GM18517 (cell line): ENCODE measurements around the gene AHCY.
"Not testable (repeated sequence)": the region's sequence is repeated elsewhere in the genome, so short reads cannot be mapped to it uniquely, and the experiment has no call there.

Experiments used
- ATAC-seq: cut with Tn5 transposase; IDR thresholded peaks from one replicate; pipeline ENCODE4 v1.9.1; 2021; ENCODE audit warnings: mild to moderate bottlenecking, moderate library complexity; ENCODE audit not compliant: unreplicated experiment

The AHCY gene

DNA sequence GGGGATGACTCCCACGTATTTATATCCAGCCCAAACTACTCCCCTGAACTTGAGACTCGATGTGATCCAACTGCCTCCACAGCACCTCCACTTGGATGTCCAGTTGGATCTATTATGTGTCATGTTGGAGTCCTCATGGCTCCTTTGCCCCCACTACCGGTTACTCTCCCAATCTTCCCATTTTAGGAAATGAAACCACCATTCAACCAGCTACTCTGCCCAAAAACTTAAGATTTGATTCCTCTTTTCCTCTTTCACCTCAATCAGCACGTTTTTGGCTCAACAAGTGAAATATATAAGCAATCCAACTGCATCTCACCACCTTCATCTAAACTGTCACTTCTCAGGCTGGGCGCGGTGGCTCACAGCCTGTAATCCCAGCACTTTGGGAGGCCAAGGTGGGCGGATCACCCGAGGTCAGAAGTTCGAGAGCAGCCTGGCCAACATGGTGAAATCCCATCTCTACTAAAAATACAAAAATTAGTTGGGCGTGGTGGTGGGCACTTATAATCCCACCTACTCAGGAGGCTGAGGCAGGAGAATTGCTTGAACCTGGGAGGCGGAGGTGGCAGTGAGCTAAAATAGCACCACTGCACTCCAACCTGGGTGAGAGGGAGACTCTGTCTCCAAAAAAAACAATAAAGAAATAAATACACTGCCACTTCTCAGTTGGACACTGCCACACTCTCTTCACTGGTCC lies 3.4 kb downstream of the AHCY start:
- no peak for ATAC-seq

DNA sequence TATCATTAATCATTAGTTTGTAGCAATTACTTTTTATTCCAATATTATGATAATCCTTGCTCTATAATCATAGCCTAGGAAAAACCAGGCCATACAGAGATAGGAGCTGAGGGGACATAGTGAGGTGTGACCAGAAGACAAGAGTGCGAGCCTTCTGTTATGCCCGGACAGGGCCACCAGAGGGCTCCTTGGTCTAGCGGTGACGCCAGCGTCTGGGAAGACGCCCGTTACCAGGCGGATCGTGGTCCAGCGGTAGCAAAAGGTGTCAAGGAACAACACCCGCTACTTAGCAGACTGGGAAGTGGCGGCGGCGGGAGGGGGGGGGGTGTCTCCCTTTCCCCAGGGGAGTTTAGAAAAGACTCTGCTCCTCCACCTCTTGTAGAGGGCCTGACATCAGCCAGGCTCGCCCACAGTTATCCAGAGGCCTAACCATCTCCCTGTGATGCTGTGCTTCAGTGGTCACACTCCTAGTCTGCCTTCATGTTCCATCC lies 4.8 kb downstream of the AHCY start:
- ATAC-seq = not testable (repeated sequence)

DNA sequence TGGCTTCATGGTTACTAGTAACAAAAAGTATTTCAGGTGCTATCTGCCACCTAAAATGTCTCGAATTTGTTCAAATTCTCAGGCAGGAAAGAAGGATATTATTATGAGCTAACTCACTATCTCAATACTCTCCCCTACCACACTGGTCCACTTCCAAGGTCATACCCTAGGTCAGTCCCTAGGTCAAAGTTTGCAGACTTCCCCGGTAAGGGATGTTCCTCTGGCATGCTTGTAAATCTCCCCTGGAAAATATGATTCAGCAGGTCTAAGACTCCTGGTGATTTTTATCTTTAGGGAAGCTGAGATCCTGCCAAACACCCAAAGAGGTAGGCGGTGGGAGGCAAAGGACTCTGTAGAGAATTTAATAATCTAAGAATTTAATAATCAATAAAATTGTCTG lies 6.7 kb downstream of the AHCY start:
- ATAC-seq = no peak

DNA sequence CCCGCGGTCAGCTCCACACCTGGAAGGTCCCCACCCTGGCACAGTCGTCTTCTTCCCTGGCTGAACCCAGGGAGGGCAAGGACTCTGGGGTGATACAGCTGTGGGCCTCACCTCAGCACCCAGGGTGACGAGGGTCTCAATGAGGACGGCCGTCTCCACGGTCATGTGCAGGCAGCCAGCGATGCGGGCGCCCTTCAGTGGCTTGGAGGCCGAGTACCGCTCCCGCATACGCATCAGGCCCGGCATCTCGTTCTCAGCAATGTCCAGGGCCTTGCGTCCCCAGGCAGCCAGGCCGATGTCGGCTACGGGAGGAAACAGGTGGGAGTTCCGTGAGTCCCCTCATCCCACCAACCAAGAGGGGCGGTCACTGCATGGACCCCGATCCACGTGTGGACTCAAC lies 7.9 kb downstream of the AHCY start:
- no peak for ATAC-seq

DNA sequence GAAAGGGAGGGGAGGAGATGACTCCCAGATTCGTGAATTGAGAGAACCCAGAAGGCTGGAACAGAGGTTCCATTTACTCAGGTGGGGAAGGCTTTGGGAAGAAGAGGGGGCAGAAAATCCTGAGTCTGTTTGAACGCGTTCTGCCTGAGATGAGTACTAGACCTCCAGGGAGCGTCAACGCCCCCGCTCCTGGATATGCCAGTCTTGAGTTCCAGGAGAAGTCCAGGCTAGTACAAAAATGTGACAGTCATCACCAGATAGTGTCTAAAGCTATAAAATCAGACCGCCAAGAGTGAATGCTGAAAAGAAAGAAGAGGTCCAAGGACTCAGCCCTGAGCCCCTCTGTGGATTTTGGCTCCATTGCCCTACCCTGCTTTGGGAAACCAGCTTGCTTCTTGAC lies 8.6 kb downstream of the AHCY start:
- ATAC-seq = no peak

DNA sequence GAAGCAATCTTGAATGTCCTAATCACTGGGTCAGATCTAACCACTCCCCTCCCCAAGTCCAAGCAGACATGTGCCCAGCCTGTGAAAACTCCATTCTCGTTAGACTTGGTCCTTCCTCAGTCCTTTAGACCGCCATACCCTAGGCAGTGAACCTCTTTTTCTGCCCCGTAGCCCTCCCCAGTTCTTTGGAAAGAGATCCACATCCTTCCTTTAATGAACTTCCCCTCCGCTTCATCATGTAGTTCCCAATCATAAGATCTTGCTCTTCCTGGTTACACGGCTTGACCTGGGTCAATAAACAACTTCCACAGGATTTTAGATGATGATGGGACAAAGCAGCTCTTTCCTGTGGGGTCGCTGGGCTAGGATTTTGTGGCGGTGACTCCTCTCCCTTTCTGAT lies 9.6 kb downstream of the AHCY start:
- no peak for ATAC-seq

DNA sequence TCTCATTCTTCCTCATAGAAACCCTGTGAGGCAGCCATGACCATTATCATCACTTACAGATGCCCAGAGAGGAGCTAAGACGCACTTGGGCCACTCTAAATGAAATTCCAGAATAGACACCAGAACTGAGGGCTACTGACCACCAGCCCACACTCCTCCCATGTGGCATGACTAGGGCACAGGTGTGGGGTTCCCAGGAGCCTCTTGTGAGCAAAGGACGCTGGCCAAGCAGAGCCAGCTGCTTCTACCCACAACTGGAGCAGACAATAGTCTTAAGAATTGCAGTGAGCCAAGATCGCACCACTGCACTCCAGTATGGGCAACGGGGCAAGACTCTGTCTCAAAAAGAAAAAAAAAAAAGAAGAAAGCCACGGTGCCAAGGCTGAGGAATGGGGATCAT lies 10.0 kb downstream of the AHCY start:
- ATAC-seq = no peak

DNA sequence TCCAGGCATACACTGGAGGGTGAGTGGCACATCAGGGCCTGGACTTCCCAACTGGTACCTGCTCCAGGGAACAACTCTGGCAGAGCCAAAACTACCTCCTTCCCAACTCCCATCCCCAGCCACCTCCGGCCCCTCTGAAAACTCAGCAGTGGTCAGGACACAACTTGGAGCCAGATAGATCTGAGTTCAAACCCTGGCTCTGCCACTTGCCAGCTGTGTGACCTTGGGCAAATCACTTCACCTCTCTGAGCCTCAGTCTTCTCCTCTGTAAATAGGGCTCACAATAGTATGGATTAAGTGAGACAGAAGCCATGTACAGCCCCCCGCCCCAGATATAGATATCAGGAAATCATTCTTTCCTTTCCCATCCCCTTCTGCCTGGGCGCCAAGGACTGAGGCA lies 10.7 kb downstream of the AHCY start:
- ATAC-seq = no peak

DNA sequence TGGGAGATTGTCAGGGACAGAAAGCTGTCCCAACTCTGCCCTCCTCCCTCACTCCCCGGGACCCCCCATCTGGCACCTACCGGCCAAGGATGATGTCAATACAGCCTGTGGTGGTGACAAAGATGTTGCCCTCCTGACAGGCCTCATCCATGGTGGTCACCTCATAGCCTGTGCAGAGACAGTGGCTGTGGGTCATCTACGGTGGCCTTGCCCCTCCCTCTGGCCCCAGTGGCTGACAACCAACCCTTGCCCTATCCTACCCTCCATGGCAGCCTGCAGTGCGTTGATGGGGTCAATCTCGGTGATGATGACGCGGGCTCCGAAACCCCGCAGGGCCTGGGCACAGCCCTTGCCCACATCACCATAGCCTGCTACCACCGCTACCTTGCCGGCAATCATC lies 12.7 kb downstream of the AHCY start:
- ATAC-seq = no peak

DNA sequence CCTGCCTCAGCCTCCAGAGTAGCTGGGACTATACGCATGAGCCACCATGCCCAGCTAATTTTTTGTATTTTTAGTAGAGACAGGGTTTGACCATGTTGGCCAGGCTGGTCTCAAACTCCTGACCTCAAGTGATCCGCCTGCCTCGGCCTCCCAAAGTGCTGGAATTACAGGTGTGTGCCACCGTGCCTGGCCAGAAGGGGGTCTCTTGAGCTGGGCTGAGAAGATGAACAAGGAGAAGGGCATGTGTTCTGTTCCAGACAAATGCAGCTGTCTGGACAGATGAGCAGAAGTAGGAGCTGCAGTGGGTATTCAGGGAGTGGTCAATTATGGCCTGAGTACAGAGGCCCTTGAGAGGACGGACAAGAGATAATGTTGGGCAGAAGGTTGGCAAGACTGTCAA lies 15.7 kb downstream of the AHCY start:
- not testable (repeated sequence) for ATAC-seq

DNA sequence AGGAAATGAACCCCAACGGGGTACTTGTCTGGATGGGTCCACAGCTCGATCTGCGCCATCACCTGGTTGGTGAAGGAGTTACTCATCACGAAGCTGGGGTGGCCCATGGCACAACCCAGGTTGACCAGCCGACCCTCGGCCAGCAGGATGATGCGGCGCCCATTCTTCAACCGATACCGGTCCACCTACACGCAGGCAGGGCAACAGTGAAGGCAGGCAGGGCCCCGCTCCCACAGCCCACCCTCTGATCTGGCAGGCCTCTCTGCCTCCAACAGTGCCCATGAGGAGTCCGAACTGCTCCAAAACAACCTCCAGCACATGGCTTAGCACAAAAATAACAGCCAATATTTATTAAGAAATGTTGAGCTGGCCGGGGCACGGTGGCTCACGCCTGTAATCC lies 17.7 kb downstream of the AHCY start:
- ATAC-seq = no peak

DNA sequence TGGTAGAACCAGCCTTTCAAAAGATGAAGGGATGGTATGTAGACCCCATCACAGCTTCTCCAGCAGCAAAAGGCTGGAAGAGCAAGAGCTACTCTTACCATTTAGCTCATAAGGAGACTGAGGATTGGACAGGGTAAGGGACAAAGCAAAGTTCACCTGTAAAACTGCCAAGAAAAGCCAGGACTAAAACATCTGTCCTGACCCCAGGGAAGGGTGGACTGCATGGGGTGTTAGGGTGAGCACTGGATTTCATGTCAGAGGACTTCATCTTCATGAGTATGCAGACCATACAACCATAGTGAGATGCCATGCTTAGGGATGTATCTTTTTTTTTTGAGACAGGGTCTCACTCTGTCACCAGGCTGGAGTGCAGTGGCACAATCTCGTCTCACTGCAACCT lies 19.3 kb downstream of the AHCY start:
- no peak for ATAC-seq

DNA sequence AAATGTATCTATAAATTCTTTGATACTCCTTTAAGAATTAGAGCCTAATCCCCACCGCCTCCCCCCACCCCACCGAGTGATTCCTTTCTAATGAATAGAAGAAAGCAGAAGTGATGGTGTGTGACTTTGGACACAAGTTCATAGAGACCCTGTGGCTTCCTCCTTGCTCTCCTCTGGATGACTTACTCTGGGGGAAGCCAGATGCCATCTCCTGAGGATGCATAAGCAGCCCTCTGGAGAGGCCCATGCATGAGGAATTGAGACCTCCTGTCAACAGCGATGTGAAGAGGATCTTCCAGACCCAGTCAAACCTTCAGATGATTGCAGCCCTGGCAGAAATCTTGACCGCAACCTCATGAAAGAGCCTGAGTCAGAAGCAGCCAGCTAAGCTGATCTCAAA lies 21.1 kb downstream of the AHCY start:
- no peak for ATAC-seq

DNA sequence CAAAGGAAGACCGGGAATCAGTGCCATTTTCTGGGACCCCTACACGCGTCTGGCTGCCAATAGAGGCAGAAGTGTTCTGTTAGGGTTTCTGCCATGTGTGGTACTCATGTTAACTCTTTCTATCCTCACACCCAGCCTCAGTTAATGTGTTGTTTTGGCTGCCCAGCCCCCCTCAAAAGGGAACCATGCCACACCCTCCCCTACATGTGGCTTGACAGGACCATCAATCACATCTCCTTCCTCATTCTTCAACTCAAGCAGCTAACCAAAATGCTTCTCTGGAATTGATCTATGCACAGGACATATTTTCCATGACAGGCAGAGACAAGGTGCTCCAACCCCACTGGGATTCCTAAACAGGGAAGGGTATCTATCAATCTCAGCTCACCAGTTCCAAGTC lies 22.0 kb downstream of the AHCY start:
- no peak for ATAC-seq

DNA sequence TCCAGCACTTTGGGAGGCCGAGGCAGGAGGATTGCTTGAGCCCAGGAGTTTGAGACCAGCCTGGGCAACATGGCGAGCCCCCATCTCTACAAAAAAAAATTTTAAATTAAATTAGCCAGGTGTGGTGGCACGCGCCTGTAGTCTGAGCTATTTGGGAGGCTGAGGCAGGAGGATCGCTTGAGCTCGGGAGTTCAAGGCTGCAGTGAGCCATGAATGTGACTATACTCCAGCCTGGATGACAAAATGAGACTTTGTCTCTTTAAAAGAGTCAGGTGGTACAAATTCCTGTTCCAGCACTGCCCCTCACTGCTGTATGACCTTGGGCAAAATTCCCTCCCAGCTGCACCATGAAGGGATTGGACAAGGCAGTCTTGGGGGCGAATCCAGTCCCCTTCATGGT lies 28.5 kb downstream of the AHCY start:
- no peak for ATAC-seq

DNA sequence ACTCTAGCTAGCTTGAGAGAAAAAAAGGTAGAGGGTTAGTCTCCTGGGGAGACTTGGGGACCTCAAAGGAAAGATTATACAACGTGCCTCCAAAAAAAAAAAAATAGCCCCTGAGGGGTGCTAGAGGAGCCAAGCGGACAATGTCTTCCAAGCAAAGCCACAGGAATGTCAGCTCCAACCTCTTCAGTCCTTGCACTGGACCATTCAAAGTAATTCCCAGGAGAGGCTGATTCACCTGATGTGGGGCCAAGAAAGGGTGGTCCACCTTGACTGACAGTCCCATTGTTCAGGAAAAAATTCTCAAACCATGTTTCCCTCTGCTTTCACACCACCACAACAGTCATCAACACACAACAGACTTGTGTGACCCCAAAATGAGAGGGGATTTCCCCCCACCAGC lies 31.2 kb downstream of the AHCY start:
- no peak for ATAC-seq

DNA sequence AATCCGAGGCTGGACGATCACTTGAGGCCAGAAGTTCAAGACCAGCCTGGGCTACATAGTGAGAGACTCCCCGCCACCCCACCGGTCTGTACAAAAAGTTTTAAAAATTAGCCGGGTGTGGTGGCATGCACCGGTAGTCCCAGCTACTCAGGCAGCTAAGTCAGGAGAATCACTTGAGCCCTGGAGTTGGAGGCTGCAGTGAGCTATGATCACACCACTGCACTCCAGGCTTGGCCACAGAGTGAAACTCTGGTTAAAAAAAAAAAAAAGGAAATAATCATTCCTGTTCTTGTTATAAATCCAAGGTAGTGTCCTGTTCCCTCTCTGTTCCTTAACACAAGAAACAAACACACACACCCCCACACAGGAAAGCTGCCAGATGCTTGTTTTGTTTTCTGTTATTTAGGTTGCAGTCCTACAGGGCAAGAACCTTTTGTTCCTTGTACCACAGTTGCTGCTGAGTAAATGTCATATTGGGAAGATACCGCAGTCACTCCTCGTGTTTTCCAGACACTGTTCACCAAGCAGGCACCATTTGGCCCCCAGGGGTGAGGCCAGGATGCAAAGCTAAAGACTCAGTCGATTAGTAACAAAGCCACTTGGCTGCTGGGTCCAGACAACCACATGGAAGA lies 33.0 kb downstream of the AHCY start:
- no peak for ATAC-seq

DNA sequence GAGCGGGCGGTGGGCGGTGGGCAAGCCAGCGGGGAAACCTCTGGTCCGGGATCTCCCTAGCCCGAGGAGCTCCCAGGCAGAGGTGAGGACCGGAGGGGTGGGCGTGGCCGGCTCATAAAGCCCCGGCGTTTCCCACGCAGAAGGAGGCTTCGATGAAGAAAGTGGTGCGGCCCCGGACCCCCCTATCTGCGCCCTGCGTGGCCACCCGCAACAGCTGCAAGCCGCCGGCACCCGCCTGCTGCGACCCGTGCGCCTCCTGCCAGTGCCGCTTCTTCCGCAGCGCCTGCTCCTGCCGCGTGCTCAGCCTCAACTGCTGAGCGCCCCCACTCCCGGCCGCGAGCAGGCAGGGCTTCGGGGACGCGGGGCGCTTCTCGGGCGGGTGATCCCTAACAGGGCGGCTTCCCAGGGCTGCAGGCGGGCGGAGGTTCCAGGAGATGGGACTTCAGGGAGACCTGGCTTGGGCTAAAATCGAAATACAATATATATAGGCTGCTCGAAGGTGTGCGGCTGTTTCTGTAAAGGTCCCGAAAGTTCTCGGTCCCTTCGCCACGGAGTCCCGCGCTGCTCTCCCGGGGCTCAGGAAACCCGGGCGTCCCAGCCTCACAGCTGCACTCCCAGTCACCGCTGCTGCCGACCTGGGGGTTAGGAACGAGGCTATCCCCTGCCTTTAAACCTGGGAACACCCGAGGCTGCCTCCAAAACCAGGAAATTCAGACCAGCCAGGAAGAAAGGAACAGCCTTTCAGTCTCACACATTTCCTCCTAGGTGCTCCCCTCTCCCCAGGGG lies 34.1 kb downstream of the AHCY start:
- no peak for ATAC-seq

DNA sequence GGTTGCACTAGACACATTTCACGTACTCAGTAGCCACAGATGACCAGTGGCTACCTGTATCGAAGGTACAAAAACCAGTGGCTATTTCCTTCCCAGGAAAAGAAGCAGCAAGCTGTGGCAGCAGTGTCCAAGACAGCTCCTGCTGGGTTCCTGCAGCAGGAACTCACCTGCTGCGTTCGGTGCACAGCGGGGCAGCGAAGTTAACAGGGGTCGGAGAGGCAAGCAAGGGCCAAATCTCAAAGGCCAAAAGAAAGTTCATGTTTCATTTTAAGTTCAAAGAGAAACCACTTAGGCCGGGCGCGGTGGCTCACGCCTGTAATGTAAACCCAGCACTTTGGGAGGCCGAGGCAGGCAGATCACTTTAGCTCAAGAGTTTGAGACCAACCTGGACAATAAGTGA lies 35.0 kb downstream of the AHCY start:
- no peak for ATAC-seq

DNA sequence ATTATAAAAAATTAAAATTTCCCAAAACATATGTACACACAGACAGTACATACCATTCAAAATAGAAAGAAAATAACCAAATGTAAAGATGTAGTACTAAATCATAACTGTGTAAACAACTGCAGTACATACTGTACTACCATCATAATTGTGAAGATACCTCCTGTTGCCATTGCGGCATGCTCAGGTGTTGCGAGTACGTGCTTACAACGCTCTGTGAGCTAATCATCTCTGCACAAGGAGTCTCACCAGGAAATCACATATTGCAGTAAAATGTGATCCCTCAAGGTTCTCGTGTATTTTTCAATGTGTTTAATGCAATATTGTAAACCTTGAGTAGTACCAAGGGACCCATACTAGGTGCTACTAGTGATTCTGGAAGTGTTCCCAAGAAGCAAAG lies 39.0 kb downstream of the AHCY start:
- ATAC-seq = no peak

DNA sequence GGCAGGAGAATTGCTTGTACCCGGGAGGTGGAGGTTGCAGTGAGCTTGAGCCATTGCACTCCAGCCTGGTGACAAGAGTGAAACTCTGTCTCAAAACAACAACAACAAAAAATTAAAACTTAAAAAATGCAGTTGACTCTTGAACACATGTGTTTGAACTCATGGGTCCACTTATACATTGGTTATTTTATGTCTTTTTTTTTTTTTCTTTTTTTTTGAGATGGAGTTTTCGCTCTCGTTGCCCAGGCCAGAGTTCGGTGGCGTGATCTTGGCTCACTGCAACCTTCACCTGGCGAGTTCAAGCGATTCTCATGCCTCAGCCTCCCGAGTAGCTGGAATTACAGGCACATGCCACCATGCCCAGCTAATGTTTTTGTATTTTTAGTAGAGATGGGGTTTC lies 39.7 kb downstream of the AHCY start:
- not testable (repeated sequence) for ATAC-seq
